Karpas-422 (cell line): Measurements from ENCODE around the gene PUSL1. TPM values are rescaled to one million over a fixed set of nuclear protein-coding genes. Genes with fewer than 3 reads are reported as not detected.
"Not testable (repeated sequence)": the region's sequence is repeated elsewhere in the genome, so short reads cannot be mapped to it uniquely, and the experiment has no call there.

Source experiments
- DNase-seq: peaks from one replicate; pipeline ENCODE4 v3.0.0-alpha.2; 2015
- H2AFZ ChIP-seq: fragments of 200-600 bp; sonication (generic); 2 replicates; pipeline ENCODE4 v1.6.1; 2014; ENCODE audit warnings: antibody characterized with exemption, low read length, mixed read lengths
- H3K27ac ChIP-seq: fragments of 200-600 bp; sonication (generic); 2 replicates; pipeline ENCODE4 v1.5.1; 2014; ENCODE audit warnings: mild to moderate bottlenecking, low read length, moderate library complexity
- H3K27me3 ChIP-seq: fragments of 200-600 bp; sonication (generic); 2 replicates; pipeline ENCODE4 v1.6.1; 2014; ENCODE audit warnings: low read length, mixed read lengths
- H3K36me3 ChIP-seq: fragments of 200-600 bp; sonication (generic); 2 replicates; pipeline ENCODE4 v1.6.1; 2014; ENCODE audit warnings: low read length, mixed read lengths; ENCODE audit not compliant: insufficient read depth
- H3K4me1 ChIP-seq: fragments of 200-600 bp; sonication (generic); 2 replicates; pipeline ENCODE4 v1.6.1; 2014; ENCODE audit warnings: mild to moderate bottlenecking, low read length, mixed read lengths
- H3K4me2 ChIP-seq: fragments of 200-600 bp; sonication (generic); 2 replicates; pipeline ENCODE4 v1.6.1; 2014; ENCODE audit warnings: low read length, low read depth, mild to moderate bottlenecking; ENCODE audit not compliant: poor library complexity, severe bottlenecking
- H3K4me3 ChIP-seq: fragments of 200-600 bp; sonication (generic); 2 replicates; pipeline ENCODE4 v1.5.1; 2014; ENCODE audit warnings: mild to moderate bottlenecking, antibody characterized with exemption, low read length, mixed read lengths
- H3K79me2 ChIP-seq: fragments of 200-600 bp; sonication (generic); 2 replicates; pipeline ENCODE4 v1.6.1; 2014; ENCODE audit warnings: mild to moderate bottlenecking, low read length, mixed read lengths
- H3K9ac ChIP-seq: fragments of 200-600 bp; sonication (generic); 2 replicates; pipeline ENCODE4 v1.6.0; 2014; ENCODE audit warnings: low read length
- H3K9me2 ChIP-seq: fragments of 200-600 bp; sonication (generic), shearing (Covaris generic); replicated peaks from 2 replicates; pipeline ENCODE4 v1.6.0; 2014; ENCODE audit warnings: mild to moderate bottlenecking, low read length, moderate library complexity; ENCODE audit not compliant: insufficient read depth
- H3K9me3 ChIP-seq: fragments of 300-700, 200-600 bp; sonication (generic); 2 replicates; pipeline ENCODE4 v1.6.1; 2014; ENCODE audit warnings: low read length, mixed read lengths
- H4K20me1 ChIP-seq: fragments of 200-600 bp; sonication (generic); 2 replicates; pipeline ENCODE4 v1.6.1; 2014; ENCODE audit warnings: mild to moderate bottlenecking, antibody characterized with exemption, low read length, low read depth; ENCODE audit not compliant: insufficient read depth
- total RNA-seq: library from RNA; depleted of rRNA; stranded (reverse); fragments of >200 nt; shearing (Covaris generic); gene quantifications from 2 replicates; pipeline ENCODE4 v1.2.3, GENCODE V29; 2014; ENCODE audit warnings: low replicate concordance

PUSL1 gene
- total RNA-seq, 1 experiment from 2014 or later: 14.9 TPM

GRCh38 chr1:1313500-1314236 lies 5.3 kb downstream of the PUSL1 start:
- Histone ChIP-seq H4K20me1 (peaks cover 16% of the 10 kb centered on the region; the same call in 1 of the 2 replicates), H3K36me3 (peaks cover 11% of the 10 kb centered on the region), H3K27ac (no peak overlapping the region)

GRCh38 chr1:1314237-1314586 lies 5.8 kb downstream of the PUSL1 start:
- Histone ChIP-seq H3K27ac (no peak overlapping the region), H3K36me3 (peaks cover 11% of the 10 kb centered on the region), H3K27me3 (no peaks in the 10 kb centered on the region), H3K79me2 (peaks cover 23% of the 10 kb centered on the region), H3K9me3 (no peaks in the 10 kb centered on the region), H4K20me1 (peaks cover 16% of the 10 kb centered on the region; the same call in 1 of the 2 replicates), H3K4me3 (no peak overlapping the region), H2AFZ (no peak overlapping the region), H3K4me1 (peaks cover 33% of the 10 kb centered on the region), H3K4me2 (no peak overlapping the region), H3K9ac (no peak overlapping the region), H3K9me2 (no peaks in the 10 kb centered on the region)
- no peak for DNase-seq

More at GRCh38 chr1:1313500-1314236, 5.3 kb downstream of the PUSL1 start:
- H3K27me3 ChIP-seq: no peaks in the 10 kb centered on the region
- no peak overlapping the region for H3K4me3 ChIP-seq
- H3K9me3 ChIP-seq: no peaks in the 10 kb centered on the region
- peaks cover 31% of the 10 kb centered on the region for H3K4me1 ChIP-seq
- H3K79me2 ChIP-seq: peaks cover 20% of the 10 kb centered on the region
- H3K4me2 ChIP-seq: no peak overlapping the region
- DNase-seq: no peak
- no peak overlapping the region for H3K9ac ChIP-seq
- no peak overlapping the region for H2AFZ ChIP-seq
- H3K9me2 ChIP-seq: no peaks in the 10 kb centered on the region

- Histone ChIP-seq H3K9me3 (no peaks in the 10 kb centered on the region), H3K79me2 (peaks cover 19% of the 10 kb centered on the region), H3K4me2 (no peak overlapping the region), H3K4me3 (no peak overlapping the region), H2AFZ (no peak overlapping the region), H3K9ac (peak overlapping the region; percentile 18; the same call in 1 of the 2 replicates), H3K36me3 (peaks cover 11% of the 10 kb centered on the region), H3K27ac (peak overlapping the region; percentile 32), H4K20me1 (peaks cover 11% of the 10 kb centered on the region; the same call in 1 of the 2 replicates), H3K27me3 (no peaks in the 10 kb centered on the region), H3K4me1 (peaks cover 28% of the 10 kb centered on the region), H3K9me2 (no peaks in the 10 kb centered on the region)
- no peak for DNase-seq
These were observed 6.4 kb downstream of the PUSL1 start for GRCh38 chr1:1314678-1315335.

GRCh38 chr1:1315435-1315954 lies 7.1 kb downstream of the PUSL1 start:
- H3K9me2 ChIP-seq: no peaks in the 10 kb centered on the region
- H3K79me2 ChIP-seq: peaks cover 20% of the 10 kb centered on the region; the same call in 1 of the 2 replicates
- peaks cover 11% of the 10 kb centered on the region for H3K36me3 ChIP-seq
- no peaks in the 10 kb centered on the region for H3K27me3 ChIP-seq
- peaks cover 21% of the 10 kb centered on the region for H3K4me1 ChIP-seq
- no peak overlapping the region for H3K4me3 ChIP-seq
- H2AFZ ChIP-seq: no peak overlapping the region
- H3K9me3 ChIP-seq: no peaks in the 10 kb centered on the region
- H4K20me1 ChIP-seq: peaks cover 8% of the 10 kb centered on the region; the same call in 1 of the 2 replicates
- DNase-seq: peak; percentile 77
- H3K27ac ChIP-seq: peak overlapping the region; percentile 37
- H3K4me2 ChIP-seq: peak overlapping the region; percentile 37
- peak overlapping the region; percentile 18; the same call in 1 of the 2 replicates for H3K9ac ChIP-seq

GRCh38 chr1:1316199-1316598 lies 7.8 kb downstream of the PUSL1 start:
- Histone ChIP-seq H3K36me3 (peaks cover 11% of the 10 kb centered on the region), H4K20me1 (peaks cover 11% of the 10 kb centered on the region; the same call in 1 of the 2 replicates)

GRCh38 chr1:1317420-1317819 lies 9.0 kb downstream of the PUSL1 start:
- Histone ChIP-seq H3K9me3 (no peaks in the 10 kb centered on the region), H3K4me1 (peaks cover 27% of the 10 kb centered on the region), H4K20me1 (peaks cover 14% of the 10 kb centered on the region; the same call in 1 of the 2 replicates), H3K4me3 (no peak overlapping the region), H3K27me3 (no peaks in the 10 kb centered on the region), H3K36me3 (peaks cover 11% of the 10 kb centered on the region), H3K9me2 (no peaks in the 10 kb centered on the region), H3K9ac (no peak overlapping the region), H3K27ac (no peak overlapping the region), H3K4me2 (no peak overlapping the region), H3K79me2 (peaks cover 38% of the 10 kb centered on the region), H2AFZ (no peak overlapping the region)
- no peak for DNase-seq

More at GRCh38 chr1:1316199-1316598, 7.8 kb downstream of the PUSL1 start:
- H3K79me2 ChIP-seq: peaks cover 27% of the 10 kb centered on the region
- peaks cover 21% of the 10 kb centered on the region for H3K4me1 ChIP-seq
- not testable (repeated sequence) for DNase-seq, H3K9ac ChIP-seq, H3K4me3 ChIP-seq, H3K9me2 ChIP-seq, H2AFZ ChIP-seq, H3K9me3 ChIP-seq, H3K27me3 ChIP-seq
- peak overlapping the region; percentile 37 for H3K4me2 ChIP-seq
- H3K27ac ChIP-seq: 0 out of 2 replicates have a peak overlapping the region, but pooled peaks have one; percentile 37

- Histone ChIP-seq H3K79me2 (peaks cover 45% of the 10 kb centered on the region), H3K9me3 (no peaks in the 10 kb centered on the region), H3K36me3 (peaks cover 11% of the 10 kb centered on the region), H3K27ac (no peak overlapping the region), H3K9me2 (no peaks in the 10 kb centered on the region), H4K20me1 (peaks cover 19% of the 10 kb centered on the region), H3K27me3 (no peaks in the 10 kb centered on the region), H3K4me2 (no peak overlapping the region), H2AFZ (no peak overlapping the region), H3K9ac (no peak overlapping the region), H3K4me3 (no peak overlapping the region), H3K4me1 (peaks cover 33% of the 10 kb centered on the region)
- DNase-seq: peak; percentile 66
These were observed 9.8 kb downstream of the PUSL1 start for GRCh38 chr1:1318131-1318652.
